Hepatocyte (in vitro differentiated cells): ENCODE measurements around the gene RAB42. TPM values are rescaled to one million over a fixed set of nuclear protein-coding genes. Genes with fewer than 3 reads are reported as not detected.

Source experiments
- DNase-seq: peaks from one replicate; pipeline ENCODE4 v3.0.0-alpha.2; 2016; ENCODE audit warnings: low spot score
- H2AFZ ChIP-seq: fragments of 200-600 bp; sonication (generic); 2 replicates; pipeline ENCODE4 v1.6.0; 2016; ENCODE audit warnings: antibody characterized with exemption, mild to moderate bottlenecking
- H3K27ac ChIP-seq: fragments of 200-600 bp; sonication (generic); 2 replicates; pipeline ENCODE4 v1.5.1; 2016; ENCODE audit warnings: mild to moderate bottlenecking
- H3K27me3 ChIP-seq: fragments of 200-600 bp; sonication (generic); 2 replicates; pipeline ENCODE4 v1.6.1; 2016
- H3K36me3 ChIP-seq: fragments of 200-600 bp; sonication (generic); replicated peaks from 2 replicates; pipeline ENCODE4 v1.5.1; 2016; ENCODE audit warnings: low read depth; ENCODE audit not compliant: insufficient read depth
- H3K4me1 ChIP-seq: fragments of 200-600 bp; sonication (generic); 2 replicates; pipeline ENCODE4 v1.5.1; 2016; ENCODE audit warnings: mild to moderate bottlenecking, moderate library complexity; ENCODE audit not compliant: insufficient read depth
- H3K4me2 ChIP-seq: fragments of 200-600 bp; sonication (generic); 2 replicates; pipeline ENCODE4 v1.6.0; 2016
- H3K4me3 ChIP-seq: fragments of 200-600 bp; sonication (generic); 2 replicates; pipeline ENCODE4 v1.5.1; 2016; ENCODE audit warnings: mild to moderate bottlenecking
- H3K79me2 ChIP-seq: fragments of 200-600 bp; sonication (generic); 2 replicates; pipeline ENCODE4 v1.6.0; 2017; ENCODE audit warnings: mild to moderate bottlenecking
- H3K9me2 ChIP-seq: fragments of 200-600 bp; sonication (generic); replicated peaks from 2 replicates; pipeline ENCODE4 v1.6.0; 2017; ENCODE audit warnings: mild to moderate bottlenecking; ENCODE audit not compliant: insufficient read depth
- H3K9me3 ChIP-seq: fragments of 200-600 bp; sonication (generic); 2 replicates; pipeline ENCODE4 v1.5.1; 2016; ENCODE audit warnings: low read depth, mild to moderate bottlenecking
- H4K20me1 ChIP-seq: fragments of 200-600 bp; sonication (generic); 2 replicates; pipeline ENCODE4 v1.6.0; 2016; ENCODE audit warnings: mild to moderate bottlenecking; ENCODE audit not compliant: insufficient read depth, poor library complexity, severe bottlenecking
- EZH2 ChIP-seq: fragments of 200-600 bp; sonication (generic); IDR thresholded peaks from 2 replicates; pipeline ENCODE4 v1.6.1; 2016; ENCODE audit warnings: antibody characterized with exemption, mild to moderate bottlenecking, borderline replicate concordance
- EZH2phosphoT487 ChIP-seq: fragments of 200-600 bp; sonication (generic); IDR thresholded peaks from one replicate; pipeline ENCODE4 v1.6.1; 2018; ENCODE audit warnings: antibody characterized with exemption, mild to moderate bottlenecking, low read depth, moderate library complexity; ENCODE audit not compliant: unreplicated experiment, severe bottlenecking
- WGBS: methylation state at CpG from one replicate; pipeline ENCODE4 v1.1.6; 2016; ENCODE audit warnings: low lambda C conversion rate; ENCODE audit errors: missing lambda C conversion rate; 5-methylcytosine and 5-hydroxymethylcytosine counted together
- polyA plus RNA-seq: library from polyadenylated mRNA; unstranded; fragments of >200 nt; fragmentation: Nextera tagmentation; extraction: Ambion mirVana; gene quantifications from 2 replicates; pipeline ENCODE4 v1.2.1, GENCODE V29; 2016
- total RNA-seq: library from RNA; depleted of rRNA; stranded (reverse); fragments of >200 nt; gene quantifications from 2 replicates; pipeline ENCODE4 v1.2.3, GENCODE V29; 2014
- TF ChIP-seq, protein P1 (sequence below): fragments of 200-600 bp; sonication (generic); IDR thresholded peaks from 2 replicates; pipeline ENCODE4 v1.5.1; 2016; ENCODE audit warnings: antibody characterized with exemption, mild to moderate bottlenecking; ENCODE audit not compliant: poor library complexity

Gene RAB42
- total and polyA plus RNA-seq, 2 experiments from 2014 or later, result 10.3 to 23.6 TPM

DNA sequence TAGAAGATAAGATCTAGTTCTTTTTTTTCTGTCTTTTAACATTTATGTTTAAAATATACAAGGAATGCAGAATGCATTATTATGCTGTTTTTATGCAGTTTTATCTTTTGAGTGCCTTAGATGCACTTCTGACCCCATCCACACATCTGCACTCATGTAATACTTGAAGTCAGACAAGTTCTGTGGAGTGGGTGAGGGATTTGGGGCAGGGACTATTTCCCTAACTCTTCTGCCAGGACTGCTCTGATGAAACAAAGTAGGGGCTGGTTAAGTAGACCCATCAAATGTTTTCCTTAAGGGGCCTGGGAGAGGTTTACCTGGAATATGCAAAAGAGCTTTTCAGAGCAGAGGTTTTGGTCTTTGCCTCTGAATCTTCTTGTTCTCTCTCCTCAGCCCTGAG is 27.8 kb upstream of the RAB42 start:
- no peaks in the 10 kb centered on the region for H3K36me3 ChIP-seq

DNA sequence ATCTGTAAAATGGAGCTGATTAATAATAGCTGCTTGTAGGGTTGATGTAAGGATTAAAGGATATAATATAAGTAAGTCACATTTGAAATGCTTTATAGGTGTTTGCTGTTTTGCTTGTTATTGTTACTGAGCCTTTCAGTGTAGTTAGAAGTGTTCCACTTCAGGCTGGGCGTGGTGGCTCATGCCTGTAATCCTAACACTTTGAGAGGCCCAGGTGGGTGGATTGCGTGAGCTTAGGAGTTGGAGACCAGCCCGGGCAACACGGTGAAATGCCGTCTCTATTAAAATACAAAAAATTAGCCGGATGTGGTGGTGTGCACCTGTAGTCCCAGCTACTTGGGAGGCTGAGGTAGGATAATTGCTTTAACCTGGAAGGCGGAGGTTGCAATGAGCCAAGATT is 27.0 kb upstream of the RAB42 start:
- WGBS, result 99% methylated on average over 7 of the region's 7 CpGs
- Histone ChIP-seq H3K4me3 (no peak overlapping the region), H2AFZ (no peak overlapping the region), H3K27me3 (no peaks in the 10 kb centered on the region), H3K4me2 (no peak overlapping the region), H3K9me3 (no peaks in the 10 kb centered on the region), H3K9me2 (no peaks in the 10 kb centered on the region), H3K4me1 (no peaks in the 10 kb centered on the region), H3K27ac (no peak overlapping the region), H3K36me3 (no peaks in the 10 kb centered on the region), H4K20me1 (no peaks in the 10 kb centered on the region), H3K79me2 (no peaks in the 10 kb centered on the region)
- DNase-seq, result no peak
- TF ChIP-seq, protein P1, sequence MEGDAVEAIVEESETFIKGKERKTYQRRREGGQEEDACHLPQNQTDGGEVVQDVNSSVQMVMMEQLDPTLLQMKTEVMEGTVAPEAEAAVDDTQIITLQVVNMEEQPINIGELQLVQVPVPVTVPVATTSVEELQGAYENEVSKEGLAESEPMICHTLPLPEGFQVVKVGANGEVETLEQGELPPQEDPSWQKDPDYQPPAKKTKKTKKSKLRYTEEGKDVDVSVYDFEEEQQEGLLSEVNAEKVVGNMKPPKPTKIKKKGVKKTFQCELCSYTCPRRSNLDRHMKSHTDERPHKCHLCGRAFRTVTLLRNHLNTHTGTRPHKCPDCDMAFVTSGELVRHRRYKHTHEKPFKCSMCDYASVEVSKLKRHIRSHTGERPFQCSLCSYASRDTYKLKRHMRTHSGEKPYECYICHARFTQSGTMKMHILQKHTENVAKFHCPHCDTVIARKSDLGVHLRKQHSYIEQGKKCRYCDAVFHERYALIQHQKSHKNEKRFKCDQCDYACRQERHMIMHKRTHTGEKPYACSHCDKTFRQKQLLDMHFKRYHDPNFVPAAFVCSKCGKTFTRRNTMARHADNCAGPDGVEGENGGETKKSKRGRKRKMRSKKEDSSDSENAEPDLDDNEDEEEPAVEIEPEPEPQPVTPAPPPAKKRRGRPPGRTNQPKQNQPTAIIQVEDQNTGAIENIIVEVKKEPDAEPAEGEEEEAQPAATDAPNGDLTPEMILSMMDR, result no peak
- TF ChIP-seq EZH2phosphoT487 (no peak), EZH2 (no peak)

More for the DNA sequence above, 27.8 kb upstream of the RAB42 start:
- no peaks in the 10 kb centered on the region for H3K9me3 ChIP-seq
- H3K9me2 ChIP-seq, result no peaks in the 10 kb centered on the region
- no peak overlapping the region for H3K27ac ChIP-seq
- H3K27me3 ChIP-seq, result no peaks in the 10 kb centered on the region
- no peak overlapping the region for H2AFZ ChIP-seq
- no peaks in the 10 kb centered on the region for H3K4me1 ChIP-seq
- no peaks in the 10 kb centered on the region for H4K20me1 ChIP-seq
- no peak for DNase-seq
- no peak for TF ChIP-seq EZH2phosphoT487
- TF ChIP-seq EZH2, result no peak
- TF ChIP-seq, protein P1, result no peak
- H3K4me3 ChIP-seq, result no peak overlapping the region
- no peaks in the 10 kb centered on the region for H3K79me2 ChIP-seq
- H3K4me2 ChIP-seq, result no peak overlapping the region

DNA sequence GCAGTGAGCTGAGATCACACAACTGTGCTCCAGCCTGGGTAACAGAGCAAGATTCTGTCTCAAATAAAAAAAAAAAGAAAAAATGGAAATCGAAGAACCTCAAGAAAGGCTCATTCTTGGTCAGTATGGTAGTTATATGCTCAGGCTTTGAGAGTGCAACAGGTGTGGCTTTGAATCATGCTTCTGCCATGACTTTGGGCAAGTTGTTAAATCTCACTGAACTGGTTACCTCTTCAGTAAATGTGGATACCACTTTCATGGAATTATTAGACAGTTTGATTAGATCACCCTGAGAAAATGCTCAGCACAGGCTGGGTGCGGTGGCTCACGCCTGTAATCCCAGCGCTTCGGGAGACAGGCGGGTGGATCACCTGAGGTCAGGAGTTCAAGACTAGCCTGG is 26.3 kb upstream of the RAB42 start:
- no peaks in the 10 kb centered on the region for H3K9me2 ChIP-seq
- no peaks in the 10 kb centered on the region for H3K4me1 ChIP-seq
- no peak overlapping the region for H2AFZ ChIP-seq
- no peak overlapping the region for H3K4me3 ChIP-seq
- no peaks in the 10 kb centered on the region for H3K27me3 ChIP-seq
- no peak overlapping the region for H3K4me2 ChIP-seq
- DNase-seq, result no peak
- no peaks in the 10 kb centered on the region for H3K79me2 ChIP-seq
- no peaks in the 10 kb centered on the region for H3K9me3 ChIP-seq
- no peak overlapping the region for H3K27ac ChIP-seq
- TF ChIP-seq, protein P1, result no peak
- no peak for TF ChIP-seq EZH2
- no peak for TF ChIP-seq EZH2phosphoT487
- 95% methylated on average over 6 of the region's 6 CpGs for WGBS
- no peaks in the 10 kb centered on the region for H3K36me3 ChIP-seq
- no peaks in the 10 kb centered on the region for H4K20me1 ChIP-seq

- no peaks in the 10 kb centered on the region for H3K79me2 ChIP-seq
- H3K9me2 ChIP-seq, result no peaks in the 10 kb centered on the region
- no peak overlapping the region for H3K4me3 ChIP-seq
- H3K4me1 ChIP-seq, result no peaks in the 10 kb centered on the region
- WGBS, result 95% methylated on average over 2 of the region's 2 CpGs
- no peaks in the 10 kb centered on the region for H3K27me3 ChIP-seq
- no peak for TF ChIP-seq EZH2
- no peak for TF ChIP-seq EZH2phosphoT487
- TF ChIP-seq, protein P1, result no peak
- no peak for DNase-seq
- no peaks in the 10 kb centered on the region for H3K36me3 ChIP-seq
- no peaks in the 10 kb centered on the region for H3K9me3 ChIP-seq
- no peak overlapping the region for H2AFZ ChIP-seq
- no peak overlapping the region for H3K27ac ChIP-seq
- no peaks in the 10 kb centered on the region for H4K20me1 ChIP-seq
- no peak overlapping the region for H3K4me2 ChIP-seq
Measured at GRCh38 chr1:28566931-28567330, 25.1 kb upstream of the RAB42 start.
